Limb (tissue), 2 donors: ENCODE measurements around the gene ASAP3.
A peak's percentile ranks its signal among the peaks of the same experiment; 100 is the strongest.
"Not testable (repeated sequence)": the region's sequence is repeated elsewhere in the genome, so short reads cannot be mapped to it uniquely, and the experiment has no call there.

Experiments
- DNase-seq, 2 donors: peaks; one replicate each; pipeline ENCODE4 v3.0.0-alpha.2; 2016; ENCODE audit errors: extremely low spot score in 2 of 2

Gene ASAP3

DNA sequence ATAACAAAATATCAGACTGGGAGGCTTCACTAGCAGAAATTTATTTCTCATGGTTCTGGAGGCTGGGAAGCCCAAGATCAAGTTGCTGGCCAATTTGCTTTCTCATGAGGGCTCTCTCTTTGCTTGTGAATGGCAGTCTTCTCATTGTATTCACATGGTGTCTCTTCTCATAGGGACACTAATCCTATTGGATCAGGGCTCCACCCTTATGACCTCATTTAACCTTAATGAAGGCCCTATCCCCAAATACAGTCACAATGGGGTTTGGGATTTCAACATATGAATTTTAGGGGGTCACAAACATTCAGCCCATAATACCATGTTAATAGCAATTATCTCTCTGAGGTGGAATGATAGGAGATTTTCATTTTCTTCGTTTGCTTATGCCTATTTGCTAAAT is 84.8 kb downstream of the ASAP3 start:
- no peak for DNase-seq

DNA sequence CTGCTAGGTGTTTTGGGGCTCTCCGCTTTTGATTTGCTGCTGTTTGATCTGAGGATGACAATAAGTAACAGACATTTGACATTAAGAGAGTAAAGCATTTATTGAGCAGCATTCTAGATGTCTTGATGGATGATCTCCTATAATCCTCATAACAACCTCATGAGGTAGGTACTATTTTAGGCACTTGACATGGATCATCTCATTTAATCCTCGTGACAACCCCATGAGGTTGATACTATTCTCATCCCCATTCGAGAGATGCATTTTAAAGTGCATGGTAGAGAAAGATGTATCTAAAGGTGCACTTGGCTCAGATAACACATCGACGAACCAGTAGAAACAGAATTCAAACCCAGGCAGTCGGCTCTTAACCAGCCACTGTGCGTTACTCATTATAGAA is 86.1 kb downstream of the ASAP3 start:
- no peak for DNase-seq

DNA sequence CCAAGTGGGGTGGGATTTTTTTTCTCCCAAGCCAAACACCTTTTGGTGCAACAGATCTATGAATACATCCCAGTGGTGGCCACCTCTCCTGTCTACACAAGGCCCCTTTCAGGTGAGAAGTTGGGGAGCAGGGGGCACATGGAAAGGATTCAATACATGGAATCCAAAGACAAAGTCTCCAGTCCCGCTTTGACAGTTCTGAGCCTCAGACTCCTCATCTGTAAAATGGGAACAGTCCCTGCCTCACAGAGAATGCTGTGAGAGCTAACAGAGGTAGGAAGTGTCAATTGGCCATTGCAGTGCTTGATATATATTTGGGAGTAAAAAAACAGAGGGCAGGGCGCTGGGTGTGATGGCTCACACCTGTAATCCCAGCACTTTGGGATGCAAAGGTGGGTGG is 87.6 kb downstream of the ASAP3 start:
- DNase-seq = no peak

DNA sequence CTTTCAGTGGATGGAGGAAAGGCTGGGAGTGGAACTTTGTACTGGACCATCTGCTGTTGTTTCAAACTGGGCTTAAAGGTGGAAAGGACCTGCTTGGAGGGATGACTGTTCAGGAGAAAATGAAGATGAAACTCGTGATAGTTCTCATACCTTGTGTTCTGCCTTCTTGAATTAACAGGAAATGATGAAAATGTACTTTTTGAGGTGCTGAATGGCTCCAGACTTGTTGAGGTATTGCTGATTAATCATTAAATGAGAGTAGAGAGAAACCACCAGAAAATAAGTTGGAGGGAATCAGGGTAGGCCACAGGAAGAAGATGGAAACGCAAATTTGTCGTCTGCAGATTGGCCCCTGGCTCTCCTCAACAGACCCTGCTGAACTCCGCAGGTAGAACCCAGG is 88.1 kb downstream of the ASAP3 start:
- no peak for DNase-seq

DNA sequence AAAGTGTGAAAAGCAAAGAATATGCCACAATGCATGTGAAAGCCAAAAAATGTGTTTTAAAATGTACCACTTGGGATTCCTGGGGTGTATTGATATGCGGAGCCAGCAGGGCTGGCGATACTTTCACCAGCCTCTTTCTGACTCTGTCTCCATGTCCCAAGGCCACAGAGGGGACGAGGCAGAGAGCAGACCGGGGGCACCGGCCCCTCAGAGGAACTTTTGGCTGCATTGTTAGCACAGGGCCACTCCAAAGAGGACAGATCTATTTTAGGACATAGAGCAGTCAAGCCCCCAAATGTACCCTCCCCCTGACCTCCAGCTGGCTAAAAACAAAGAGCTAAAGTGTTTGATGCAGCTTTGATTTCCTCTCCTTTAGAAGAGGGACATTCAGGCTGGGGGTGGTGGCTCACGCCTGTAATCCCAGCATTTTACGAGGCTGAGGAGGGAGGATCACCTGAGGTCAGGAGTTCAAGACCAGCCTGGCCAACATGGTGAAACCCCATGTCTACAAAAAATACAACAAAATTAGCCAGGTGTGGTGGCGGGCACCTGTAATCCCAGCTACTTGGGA is 88.7 kb downstream of the ASAP3 start:
- no peak for DNase-seq

DNA sequence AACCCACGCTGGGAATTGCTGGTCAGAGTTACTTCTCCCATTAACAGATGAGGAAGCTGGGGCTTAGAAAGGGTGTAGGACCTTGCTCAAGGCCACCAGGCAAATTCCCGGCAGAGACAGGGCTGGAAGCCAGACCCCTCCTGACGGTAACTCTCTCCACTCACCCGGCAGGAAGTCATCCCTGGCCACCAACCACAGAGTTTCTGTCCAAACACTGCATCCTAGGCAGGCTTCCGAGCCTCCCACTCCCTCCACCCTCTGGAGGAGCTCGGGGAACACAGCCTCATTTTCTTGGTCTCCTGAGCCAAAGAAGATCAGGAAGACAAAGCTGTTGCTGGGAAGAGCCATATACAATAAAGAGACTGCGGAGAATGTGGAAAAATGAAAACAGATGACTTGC is 89.3 kb downstream of the ASAP3 start:
- peak; percentile 80 to 82 for DNase-seq

DNA sequence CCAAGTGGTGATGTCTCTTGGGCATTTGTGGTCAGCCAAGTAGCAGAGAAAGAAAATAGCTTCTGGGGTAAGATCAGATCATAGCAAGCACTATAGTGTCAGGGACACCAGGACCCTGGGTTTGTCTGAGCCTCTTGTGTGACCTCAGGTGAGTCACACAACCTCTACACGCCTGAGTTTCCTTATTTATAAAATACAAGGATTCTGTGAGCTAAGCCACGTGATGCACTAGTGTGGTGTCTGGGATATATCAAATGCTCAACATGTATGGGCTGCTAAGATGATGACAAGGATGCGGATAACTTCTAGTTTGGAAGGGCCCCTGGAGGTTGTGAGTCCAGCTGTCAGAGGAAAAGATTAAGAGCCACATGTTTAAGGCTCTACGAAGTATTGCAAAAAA is 89.8 kb downstream of the ASAP3 start:
- peak in 1 of 2 donors; percentile 64 for DNase-seq

DNA sequence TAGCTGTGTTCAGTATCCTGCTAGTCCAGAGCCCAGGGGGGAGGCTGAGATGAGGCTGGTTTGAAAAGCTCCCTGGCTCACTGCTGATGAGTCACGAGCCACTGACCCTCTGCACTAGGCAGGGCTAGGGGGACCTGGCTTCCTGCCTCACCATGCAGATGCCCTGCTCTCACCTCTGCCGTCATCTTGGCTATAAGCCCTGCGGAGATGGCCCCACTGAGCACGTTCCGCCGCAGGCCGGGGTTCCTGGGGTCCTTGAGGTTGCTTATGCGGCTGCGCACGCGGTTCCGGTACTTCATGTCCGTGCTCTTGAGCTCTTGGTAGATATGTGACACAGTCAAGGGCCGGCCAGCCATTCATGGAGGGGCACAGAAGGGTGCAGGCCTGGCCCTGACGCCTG is 90.3 kb downstream of the ASAP3 start:
- DNase-seq = no peak

DNA sequence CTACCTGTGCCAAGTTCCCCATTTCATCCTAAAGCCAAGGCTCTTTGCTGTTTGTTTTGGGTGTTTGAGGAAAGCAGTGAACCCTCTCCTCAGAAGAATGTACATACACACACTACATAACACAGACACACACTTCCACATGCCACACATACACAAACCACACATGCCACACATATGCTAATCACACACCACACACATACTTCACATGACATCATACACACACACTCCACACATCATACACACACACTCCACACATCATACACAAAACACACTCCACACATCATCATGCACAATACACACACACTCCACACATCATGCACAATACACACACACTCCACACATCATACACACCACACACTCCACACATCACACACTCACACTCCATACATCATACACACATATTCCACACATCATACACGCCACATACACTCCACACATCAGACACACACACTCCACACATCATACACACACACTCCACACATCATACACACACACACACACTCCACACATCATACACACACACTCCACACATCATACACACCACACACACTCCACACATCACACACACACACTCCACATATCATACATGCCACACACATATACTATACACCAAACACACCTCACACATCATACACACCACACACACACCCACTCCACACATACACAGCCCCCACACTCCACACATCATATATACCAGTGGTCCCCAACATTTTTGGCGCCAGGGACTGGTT is 91.7 kb downstream of the ASAP3 start:
- DNase-seq = no peak

DNA sequence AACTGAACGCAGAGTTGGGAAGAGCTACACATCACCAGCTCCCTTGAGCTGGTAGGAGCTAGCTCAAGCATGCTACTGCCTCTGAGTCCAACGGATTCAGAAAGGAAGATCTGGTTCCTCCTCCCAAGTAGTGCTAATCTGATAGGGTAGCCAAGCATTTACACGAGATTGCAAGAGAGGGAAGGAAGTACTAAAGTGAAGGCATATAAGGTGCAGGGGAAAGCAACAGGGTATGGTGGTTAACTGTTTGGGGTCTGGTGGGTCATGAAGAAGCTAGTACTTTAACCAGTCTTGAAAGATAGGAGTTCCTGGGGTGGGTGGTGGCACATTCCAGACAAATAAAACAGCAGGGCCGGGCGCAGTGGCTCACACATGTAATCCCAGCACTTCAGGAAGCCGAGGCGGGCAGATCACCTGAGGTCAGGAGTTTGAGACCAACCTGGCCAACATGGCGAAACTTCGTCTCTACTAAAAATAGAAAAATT is 94.1 kb downstream of the ASAP3 start:
- DNase-seq = no peak

DNA sequence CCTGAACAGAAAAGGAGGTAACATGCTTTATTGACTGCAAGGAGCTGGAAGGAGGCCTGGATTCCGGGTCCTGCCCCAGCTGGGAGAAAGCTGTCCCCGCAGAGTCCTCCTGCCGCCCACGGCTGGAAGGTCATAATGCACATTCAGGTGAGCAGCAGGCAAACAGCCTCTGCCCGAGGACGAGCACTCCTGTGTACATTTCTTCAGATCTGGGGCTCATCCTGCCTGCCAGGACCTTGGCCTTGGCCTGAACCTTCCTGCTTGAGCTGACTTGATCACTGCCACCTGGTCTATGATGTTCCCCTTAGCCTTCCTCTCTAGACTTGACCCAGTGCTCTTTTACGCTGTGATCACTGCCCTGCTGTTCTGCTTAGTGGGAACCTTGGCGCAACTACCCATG is 96.5 kb downstream of the ASAP3 start:
- DNase-seq = no peak

DNA sequence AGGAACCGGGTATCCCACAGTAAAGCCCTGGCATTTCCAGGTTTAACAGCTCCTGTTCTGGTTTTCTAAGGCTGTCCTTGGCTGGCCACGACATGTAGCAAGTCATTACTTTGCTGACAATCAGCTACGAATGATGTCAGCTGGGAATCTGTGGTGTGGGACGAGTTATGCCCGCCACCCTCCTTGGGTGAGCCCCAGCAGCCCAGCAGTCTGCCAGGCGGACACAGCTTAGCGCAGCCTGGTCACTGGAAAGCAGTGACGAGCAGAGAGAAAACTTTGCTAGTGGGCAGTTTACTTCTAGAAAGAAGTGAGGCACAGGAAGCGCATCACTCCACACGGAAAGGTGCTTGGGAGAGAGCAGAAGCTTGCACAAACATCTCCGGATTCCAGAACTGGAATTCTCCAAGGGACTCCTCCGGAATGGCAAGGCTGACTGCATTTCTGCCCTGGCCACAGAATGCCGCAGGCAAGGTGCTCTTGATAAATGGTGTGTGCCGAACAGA is 98.8 kb downstream of the ASAP3 start:
- no peak for DNase-seq

DNA sequence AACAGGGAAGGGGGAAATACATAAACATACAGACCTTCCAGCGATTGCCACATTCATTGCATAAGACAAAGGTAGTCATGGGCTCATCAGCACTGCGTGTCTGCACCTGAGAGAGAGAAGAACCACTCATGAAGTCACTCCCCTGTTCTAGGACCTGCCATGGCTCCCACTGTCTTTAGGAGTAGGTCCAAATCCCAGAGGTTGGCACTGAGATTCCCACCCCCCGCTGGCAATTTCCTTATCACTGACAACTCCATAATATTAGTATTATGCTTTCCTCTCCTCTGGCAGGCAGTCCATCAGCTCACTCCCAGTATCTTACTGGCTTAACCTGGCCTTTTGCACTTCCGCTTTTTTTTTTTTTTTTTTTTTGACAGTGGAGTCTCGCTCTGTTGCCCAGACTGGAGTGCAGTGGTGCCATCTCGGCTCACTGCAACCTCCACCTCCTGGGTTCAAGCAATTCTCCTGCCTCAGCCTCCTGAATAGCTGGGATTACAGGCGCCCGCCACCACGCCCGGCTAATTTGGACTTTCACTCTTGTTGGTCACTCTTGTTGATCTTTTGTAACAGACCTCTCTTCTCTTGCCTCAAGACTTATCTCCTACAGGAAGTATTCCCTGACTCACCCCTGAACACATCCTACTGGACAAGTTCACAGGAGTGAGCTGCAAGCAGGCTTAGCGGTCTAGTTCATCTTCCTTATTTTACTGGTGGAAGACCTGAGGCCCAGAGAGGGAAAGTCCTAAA is 99.5 kb downstream of the ASAP3 start:
- no peak for DNase-seq

DNA sequence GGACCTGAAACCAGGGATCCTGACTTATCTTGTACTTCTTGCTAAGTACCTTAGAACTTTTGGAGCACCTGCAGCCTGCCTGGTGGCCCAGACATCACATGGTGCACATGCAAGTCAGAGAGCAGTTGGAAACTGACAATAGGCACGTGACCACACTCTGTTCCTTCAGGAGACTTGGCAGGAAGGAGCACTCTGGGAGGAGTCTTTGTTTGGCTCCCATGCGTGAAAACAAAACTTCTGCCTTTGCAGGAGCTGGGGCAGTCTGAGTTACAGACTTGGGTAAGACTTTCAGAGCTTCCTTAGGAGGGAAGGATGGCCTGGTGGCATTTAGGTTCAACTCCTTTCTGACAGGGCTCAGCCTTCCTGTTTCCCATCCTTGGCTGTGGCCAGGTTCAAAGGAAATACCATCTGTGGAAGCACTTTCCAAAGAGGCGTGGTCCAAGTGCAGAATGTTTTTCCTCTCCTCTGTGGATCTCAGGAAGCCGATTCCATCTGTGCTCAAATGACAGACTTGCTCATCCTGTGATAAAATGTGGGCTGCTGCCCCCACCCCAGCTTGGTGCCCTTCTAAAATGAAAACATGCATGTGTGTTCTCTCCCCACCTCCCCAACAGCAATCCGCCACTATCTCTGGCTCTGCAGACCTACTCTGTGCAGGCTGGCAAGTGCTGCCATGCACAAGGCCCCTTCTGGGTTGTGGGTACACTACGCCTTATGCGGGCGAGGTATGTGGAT is 100.2 kb downstream of the ASAP3 start:
- peak in 1 of 2 donors; percentile 43 for DNase-seq

DNA sequence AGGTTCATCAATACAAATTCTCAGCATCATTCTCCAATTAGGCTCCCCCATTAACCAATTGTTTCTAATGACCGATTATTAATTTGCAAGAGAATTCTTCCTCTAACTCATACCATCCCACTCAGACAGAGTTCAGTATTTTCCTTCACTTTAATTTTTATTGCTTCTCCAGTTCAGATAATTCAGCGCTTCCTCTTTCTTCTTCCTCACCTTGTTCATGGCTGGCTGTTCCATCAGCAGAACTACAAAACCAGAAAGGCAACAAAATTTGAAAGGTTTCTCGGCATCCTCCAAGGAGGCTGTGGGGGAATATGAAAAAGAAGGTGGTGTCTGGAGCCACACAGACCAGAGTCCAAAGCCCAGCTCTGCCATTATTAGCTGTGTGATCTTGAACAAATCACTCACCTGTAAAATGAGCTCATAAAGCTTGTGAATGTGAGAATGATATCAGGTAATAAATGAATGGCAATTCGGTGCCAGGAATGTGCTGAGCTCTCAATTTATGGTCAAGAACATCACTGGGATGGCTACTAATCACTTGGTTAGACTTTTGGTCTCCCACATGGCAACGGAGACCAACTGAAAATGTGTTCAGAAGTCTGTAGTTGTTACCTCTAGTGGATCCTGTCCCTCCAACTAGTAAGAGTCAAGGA is 102.6 kb downstream of the ASAP3 start:
- no peak for DNase-seq

DNA sequence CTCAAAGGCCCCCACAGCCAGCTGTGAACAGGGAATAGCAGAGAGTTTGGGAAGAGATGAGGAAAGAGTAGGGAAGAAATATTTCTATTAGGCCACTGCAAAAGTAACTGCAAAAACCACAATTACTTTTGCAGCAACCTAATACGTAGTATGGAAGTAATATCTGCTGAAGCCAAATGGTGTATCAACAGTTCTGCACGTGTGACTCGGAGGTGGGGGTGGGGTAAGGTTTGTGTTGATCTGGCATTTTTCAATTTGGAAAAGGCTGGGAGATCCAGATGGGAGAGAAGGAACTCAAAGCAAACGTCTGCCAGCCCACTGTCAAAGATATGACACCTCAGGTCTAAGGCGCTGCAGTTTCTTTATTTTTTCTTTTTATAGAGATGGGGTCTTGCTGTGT is 103.3 kb downstream of the ASAP3 start:
- no peak for DNase-seq

DNA sequence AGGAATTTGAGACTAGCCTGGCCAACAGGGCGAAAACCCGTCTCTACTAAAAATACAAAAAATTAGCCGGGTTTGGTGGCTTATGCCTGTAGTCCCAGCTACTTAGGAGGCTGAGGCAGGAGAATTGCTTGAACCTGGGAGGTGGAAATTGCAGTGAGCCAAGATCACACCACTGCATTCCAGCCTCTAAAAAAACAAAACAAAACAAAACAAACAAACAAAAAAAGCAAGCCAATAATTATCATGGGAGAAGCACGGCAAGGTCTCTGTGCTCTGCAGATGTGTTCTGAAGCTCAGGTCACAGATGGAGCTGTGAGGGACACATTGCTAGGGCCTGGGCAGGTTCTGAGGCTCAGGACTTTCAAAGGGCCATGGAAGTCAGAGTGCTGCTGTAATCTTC is 103.7 kb downstream of the ASAP3 start:
- not testable (repeated sequence) for DNase-seq
